Measurements from ENCODE around the gene ZNF776. TPM values are rescaled to one million over a fixed set of nuclear protein-coding genes. Genes with fewer than 3 reads are reported as not detected.
"Not testable (repeated sequence)": the region's sequence is repeated elsewhere in the genome, so short reads cannot be mapped to it uniquely, and the experiment has no call there.

The ZNF776 gene
- total RNA-seq, 3 donors from 2014 or later: 10.4 to 16.5 (median 14.5) TPM

DNA sequence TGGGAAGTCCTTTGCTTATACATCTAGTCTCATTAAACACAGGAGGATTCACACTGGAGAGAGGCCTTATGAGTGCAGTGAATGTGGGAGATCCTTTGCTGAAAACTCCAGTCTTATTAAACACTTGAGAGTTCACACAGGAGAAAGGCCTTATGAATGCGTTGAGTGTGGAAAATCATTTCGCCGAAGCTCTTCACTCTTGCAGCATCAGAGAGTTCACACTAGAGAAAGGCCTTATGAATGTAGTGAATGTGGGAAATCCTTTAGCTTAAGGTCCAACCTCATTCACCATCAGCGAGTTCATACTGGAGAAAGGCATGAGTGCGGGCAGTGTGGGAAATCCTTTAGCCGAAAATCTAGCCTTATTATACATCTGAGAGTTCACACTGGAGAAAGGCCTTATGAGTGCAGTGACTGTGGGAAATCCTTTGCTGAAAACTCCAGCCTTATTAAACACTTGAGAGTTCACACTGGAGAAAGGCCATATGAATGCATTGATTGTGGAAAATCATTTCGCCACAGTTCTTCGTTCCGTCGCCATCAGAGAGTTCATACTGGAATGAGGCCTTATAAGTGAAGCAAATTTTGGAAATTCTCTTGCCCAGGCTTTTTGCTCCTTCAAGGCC, 32.7 kb downstream of the ZNF776 start:
- no peak for ATAC-seq
- no peaks in the 10 kb centered on the region for H3K4me1 ChIP-seq (ENCODE audit: low read depth)
- TF ChIP-seq, protein P1, sequence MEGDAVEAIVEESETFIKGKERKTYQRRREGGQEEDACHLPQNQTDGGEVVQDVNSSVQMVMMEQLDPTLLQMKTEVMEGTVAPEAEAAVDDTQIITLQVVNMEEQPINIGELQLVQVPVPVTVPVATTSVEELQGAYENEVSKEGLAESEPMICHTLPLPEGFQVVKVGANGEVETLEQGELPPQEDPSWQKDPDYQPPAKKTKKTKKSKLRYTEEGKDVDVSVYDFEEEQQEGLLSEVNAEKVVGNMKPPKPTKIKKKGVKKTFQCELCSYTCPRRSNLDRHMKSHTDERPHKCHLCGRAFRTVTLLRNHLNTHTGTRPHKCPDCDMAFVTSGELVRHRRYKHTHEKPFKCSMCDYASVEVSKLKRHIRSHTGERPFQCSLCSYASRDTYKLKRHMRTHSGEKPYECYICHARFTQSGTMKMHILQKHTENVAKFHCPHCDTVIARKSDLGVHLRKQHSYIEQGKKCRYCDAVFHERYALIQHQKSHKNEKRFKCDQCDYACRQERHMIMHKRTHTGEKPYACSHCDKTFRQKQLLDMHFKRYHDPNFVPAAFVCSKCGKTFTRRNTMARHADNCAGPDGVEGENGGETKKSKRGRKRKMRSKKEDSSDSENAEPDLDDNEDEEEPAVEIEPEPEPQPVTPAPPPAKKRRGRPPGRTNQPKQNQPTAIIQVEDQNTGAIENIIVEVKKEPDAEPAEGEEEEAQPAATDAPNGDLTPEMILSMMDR (IDR thresholded peaks at IDR 0.05): no peak
- peaks cover 10% of the 10 kb centered on the region for H3K36me3 ChIP-seq (ENCODE audit: low read depth)
- peaks cover 97% of the 10 kb centered on the region for H3K9me3 ChIP-seq
- intact Hi-C loops (cut with DNase I, micrococcal nuclease): no loop called here
- H3K4me3 ChIP-seq: no peak overlapping the region
- no peak for DNase-seq

DNA sequence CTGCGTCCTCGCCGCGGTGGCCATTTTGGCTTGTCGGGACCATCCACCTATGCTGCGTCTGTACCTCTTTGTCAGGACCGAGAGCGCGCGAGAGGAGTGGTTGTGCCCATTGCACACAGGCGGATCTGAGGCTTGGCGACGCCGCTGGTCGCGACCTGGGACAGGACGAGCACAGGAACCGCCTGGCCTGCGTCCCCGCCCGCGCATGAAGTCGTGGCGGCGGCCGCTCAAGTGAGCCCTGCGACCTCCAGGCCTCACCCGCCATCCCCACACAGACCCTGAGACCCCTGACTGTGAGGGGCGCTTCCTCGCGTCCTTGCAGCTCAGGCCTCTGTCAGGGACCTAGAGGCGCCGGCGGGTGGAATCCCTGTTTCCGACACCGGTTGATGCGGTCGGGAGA, 39.7 kb downstream of the ZNF776 start:
- H3K4me3 ChIP-seq: no peak overlapping the region
- no peaks in the 10 kb centered on the region for H3K36me3 ChIP-seq (ENCODE audit: low read depth)
- peaks cover 74% of the 10 kb centered on the region for H3K9me3 ChIP-seq
- DNase-seq (no peak), ATAC-seq (no peak)
- no peaks in the 10 kb centered on the region for H3K4me1 ChIP-seq (ENCODE audit: low read depth)
- intact Hi-C loops (cut with DNase I, micrococcal nuclease): no loop called here
- TF ChIP-seq, protein P1 (IDR thresholded peaks at IDR 0.05): no peak

DNA sequence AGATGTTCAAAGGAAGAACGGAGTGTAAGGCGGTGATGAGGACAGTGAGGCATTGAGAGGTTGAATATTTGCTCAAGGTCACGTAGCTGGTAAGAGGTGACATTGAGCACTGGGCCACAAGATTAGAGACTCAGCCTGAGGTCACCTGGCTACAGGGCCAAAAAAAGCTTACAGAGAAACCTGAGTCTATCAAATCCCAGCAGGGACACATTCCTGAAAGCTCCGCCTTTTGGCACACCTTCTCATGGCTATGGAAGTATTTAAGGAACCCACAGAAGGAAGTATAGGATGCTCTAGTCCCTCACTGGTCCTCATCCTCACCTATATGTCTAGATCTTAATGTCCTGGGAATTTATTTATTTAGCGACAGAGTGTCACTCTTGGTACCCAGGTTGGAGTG, 40.3 kb downstream of the ZNF776 start:
- Histone ChIP-seq H3K4me3 (no peak overlapping the region), H3K36me3 (ENCODE audit: low read depth) (no peaks in the 10 kb centered on the region), H3K4me1 (ENCODE audit: low read depth) (no peaks in the 10 kb centered on the region), H3K9me3 (peaks cover 68% of the 10 kb centered on the region)
- intact Hi-C loops (cut with DNase I, micrococcal nuclease): no loop called here
- DNase-seq (no peak), ATAC-seq (no peak)
- TF ChIP-seq, protein P1 (IDR thresholded peaks at IDR 0.05): no peak

DNA sequence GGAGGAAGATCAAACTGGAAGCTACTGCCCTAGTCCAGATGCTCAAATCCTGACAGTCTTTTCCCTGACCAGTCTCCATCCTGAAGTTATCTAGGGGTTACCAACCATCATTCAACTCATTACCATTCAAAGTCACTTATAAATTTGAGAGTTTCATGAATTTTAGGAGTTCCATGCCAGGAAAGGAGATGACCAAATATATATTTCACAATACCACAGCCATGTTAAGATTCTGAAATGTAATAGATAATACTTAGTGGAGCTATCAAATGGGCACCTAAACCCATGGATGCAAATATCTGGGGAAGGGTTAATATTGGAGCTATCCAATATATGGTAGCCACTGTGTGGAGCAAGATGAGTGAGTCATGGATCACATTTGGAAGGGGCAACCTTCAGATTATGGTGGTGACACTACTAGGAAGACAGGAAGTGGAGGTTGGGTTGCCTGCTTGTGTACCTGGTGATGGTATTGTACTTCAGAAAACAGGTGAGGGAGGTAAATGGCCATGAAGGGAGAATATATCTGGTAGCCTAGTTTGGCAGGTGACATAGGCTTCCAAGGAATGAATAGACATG, 41.6 kb downstream of the ZNF776 start:
- intact Hi-C loops (cut with DNase I, micrococcal nuclease): no loop called here
- H3K9me3 ChIP-seq: peaks cover 55% of the 10 kb centered on the region
- ATAC-seq (no peak), DNase-seq (no peak)
- no peaks in the 10 kb centered on the region for H3K4me1 ChIP-seq (ENCODE audit: low read depth)
- no peak overlapping the region for H3K4me3 ChIP-seq
- TF ChIP-seq, protein P1 (IDR thresholded peaks at IDR 0.05): no peak
- no peaks in the 10 kb centered on the region for H3K36me3 ChIP-seq (ENCODE audit: low read depth)

DNA sequence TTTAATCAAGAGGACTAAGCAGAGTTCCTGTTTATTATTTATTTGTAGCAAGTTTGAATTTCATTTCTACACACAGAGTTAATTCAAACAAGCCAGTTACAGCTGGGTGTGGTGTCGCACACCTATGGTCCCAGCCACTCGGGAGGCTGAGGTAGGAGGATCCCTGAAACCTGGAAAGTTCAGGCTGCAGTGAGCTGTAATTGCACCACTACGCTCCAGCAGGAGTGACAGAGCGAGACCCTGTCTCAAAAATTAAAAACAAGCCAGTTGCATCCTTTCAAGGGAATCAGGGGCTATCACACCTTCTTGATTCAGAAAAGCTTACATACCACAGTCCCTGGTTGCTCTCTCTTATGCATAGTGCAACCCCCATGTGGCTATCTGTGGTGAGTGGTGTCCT, 42.7 kb downstream of the ZNF776 start:
- intact Hi-C loops (cut with DNase I, micrococcal nuclease): no loop called here
- TF ChIP-seq, protein P1 (IDR thresholded peaks at IDR 0.05): no peak
- H3K4me3 ChIP-seq: no peak overlapping the region
- DNase-seq: no peak
- H3K9me3 ChIP-seq: peaks cover 47% of the 10 kb centered on the region
- no peak for ATAC-seq
- no peaks in the 10 kb centered on the region for H3K4me1 ChIP-seq (ENCODE audit: low read depth)
- H3K36me3 ChIP-seq (ENCODE audit: low read depth): no peaks in the 10 kb centered on the region

DNA sequence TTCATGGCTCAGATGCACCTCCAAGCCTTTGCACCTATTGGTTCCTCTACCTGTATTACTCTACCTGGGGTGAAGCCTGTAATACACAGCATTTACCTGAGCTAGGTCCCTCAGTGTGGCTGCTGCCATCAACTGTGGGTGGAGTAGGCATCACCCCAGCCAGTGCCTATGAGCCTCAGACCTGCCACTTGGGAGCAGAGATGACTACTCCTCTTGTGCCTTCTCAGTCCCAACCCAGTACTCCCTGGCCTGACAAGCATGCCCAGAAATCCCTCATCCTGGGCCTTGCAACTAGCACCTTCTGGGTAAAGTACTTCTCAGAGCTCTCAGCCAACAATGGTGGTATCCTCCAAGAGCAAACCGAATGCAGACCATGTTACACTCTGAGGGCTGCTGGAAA, 50.0 kb downstream of the ZNF776 start:
- H3K4me1 ChIP-seq (ENCODE audit: low read depth); DNase-seq; H3K9me3 ChIP-seq; ATAC-seq; intact Hi-C loops (cut with DNase I, micrococcal nuclease); H3K36me3 ChIP-seq (ENCODE audit: low read depth); H3K4me3 ChIP-seq: not testable (repeated sequence)
